HEK293T (cell line): ENCODE measurements around the gene MARK4.

Source experiments
- CTCF ChIA-PET: fragments of 350-600 bp; formaldehyde crosslinking; extraction: SDS; loops from one replicate; lab custom pipeline; 2021; ENCODE audit warnings: antibody characterized with exemption, inconsistent platforms; lab: Yijun Ruan, JAX
- POLR2A ChIA-PET: fragments of 350-600 bp; formaldehyde crosslinking; extraction: SDS; loops from one replicate; lab custom pipeline; 2020; ENCODE audit warnings: antibody characterized with exemption, inconsistent platforms; lab: Yijun Ruan, JAX
- DNase-seq: peaks from one replicate; pipeline ENCODE4 v3.0.0; 2012; ENCODE audit warnings: mixed read lengths; ENCODE audit errors: extremely low spot score
- ARNT ChIP-seq: fragments of 450-650 bp; IDR thresholded peaks from 2 replicates; pipeline ENCODE4 v1.6.1; 2017; ENCODE audit warnings: mild to moderate bottlenecking
- BHLHE40 ChIP-seq: fragments of 450-650 bp; IDR thresholded peaks from 2 replicates; pipeline ENCODE4 v1.6.1; 2016; ENCODE audit warnings: mild to moderate bottlenecking, moderate library complexity, borderline replicate concordance
- CTBP1 ChIP-seq: fragments of 450-650 bp; IDR thresholded peaks from 2 replicates; pipeline ENCODE4 v1.6.1; 2016; ENCODE audit warnings: borderline replicate concordance
- ELF4 ChIP-seq: fragments of 450-650 bp; IDR thresholded peaks from 2 replicates; pipeline ENCODE4 v1.6.1; 2017; ENCODE audit warnings: antibody characterized with exemption
- FOXA1 ChIP-seq: fragments of 450-650 bp; IDR thresholded peaks from 2 replicates; pipeline ENCODE4 v1.6.1; 2016; ENCODE audit warnings: mild to moderate bottlenecking
- FOXK2 ChIP-seq: fragments of 450-650 bp; IDR thresholded peaks from 2 replicates; pipeline ENCODE4 v1.6.1; 2016; ENCODE audit warnings: mild to moderate bottlenecking
- FOXM1 ChIP-seq: fragments of 450-650 bp; IDR thresholded peaks from 2 replicates; pipeline ENCODE4 v1.6.1; 2017; ENCODE audit warnings: mild to moderate bottlenecking, borderline replicate concordance
- HDGF ChIP-seq: fragments of 450-650 bp; IDR thresholded peaks from 2 replicates; pipeline ENCODE4 v1.6.1; 2017; ENCODE audit warnings: antibody characterized with exemption, borderline replicate concordance
- L3MBTL2 ChIP-seq: fragments of 450-650 bp; conservative IDR thresholded peaks from 2 replicates; pipeline ENCODE4 v1.6.1; 2016; ENCODE audit warnings: mild to moderate bottlenecking
- LEF1 ChIP-seq: fragments of 450-650 bp; IDR thresholded peaks from 2 replicates; pipeline ENCODE4 v1.6.1; 2017; ENCODE audit warnings: mild to moderate bottlenecking, borderline replicate concordance
- NFRKB ChIP-seq: fragments of 450-650 bp; IDR thresholded peaks from 2 replicates; pipeline ENCODE4 v1.6.1; 2016; ENCODE audit warnings: mild to moderate bottlenecking, moderate library complexity
- PKNOX1 ChIP-seq: fragments of 450-650 bp; IDR thresholded peaks from 2 replicates; pipeline ENCODE4 v1.6.1; 2016
- SP1 ChIP-seq: fragments of 450-650 bp; IDR thresholded peaks from 2 replicates; pipeline ENCODE4 v1.6.1; 2017
- SUZ12 ChIP-seq: fragments of 450-650 bp; IDR thresholded peaks from 2 replicates; pipeline ENCODE4 v1.6.1; 2016; ENCODE audit warnings: mild to moderate bottlenecking
- TARDBP ChIP-seq: fragments of 450-650 bp; IDR thresholded peaks from 2 replicates; pipeline ENCODE4 v1.6.1; 2016
- ZNF384 ChIP-seq: fragments of 450-650 bp; IDR thresholded peaks from 2 replicates; pipeline ENCODE4 v1.6.1; 2016

The MARK4 gene

GRCh38 chr19:45253396-45254027 lies 2.4 kb downstream of the MARK4 start:
- no peak for DNase-seq
- ChIA-PET POLR2A (no interaction called here), CTCF (no interaction called here)
- TF ChIP-seq HDGF (0 out of 2 replicates have a peak, but pooled peaks have one; percentile 47), SUZ12 (no peak)

GRCh38 chr19:45254044-45254531 lies 3.0 kb downstream of the MARK4 start:
- POLR2A ChIA-PET = no interaction called here
- CTCF ChIA-PET = no interaction called here
- DNase-seq = no peak
- no peak for TF ChIP-seq BHLHE40
- TF ChIP-seq PKNOX1 = no peak
- TF ChIP-seq CTBP1 = no peak
- TF ChIP-seq FOXA1 = no peak
- TF ChIP-seq NFRKB = no peak
- TF ChIP-seq FOXK2 = no peak
- TF ChIP-seq FOXM1 = no peak
- no peak for TF ChIP-seq SUZ12
- TF ChIP-seq HDGF = no peak
- TF ChIP-seq L3MBTL2 = no peak
- TF ChIP-seq LEF1 = no peak
- TF ChIP-seq ZNF384 = no peak
- TF ChIP-seq SP1 = no peak
- TF ChIP-seq ELF4 = no peak
- no peak for TF ChIP-seq ARNT
- TF ChIP-seq TARDBP = no peak

- TF ChIP-seq FOXM1 = no peak
- no peak for TF ChIP-seq BHLHE40
- no peak for TF ChIP-seq HDGF
- TF ChIP-seq PKNOX1 = no peak
- no peak for TF ChIP-seq ARNT
- TF ChIP-seq ELF4 = no peak
- TF ChIP-seq L3MBTL2 = no peak
- TF ChIP-seq ZNF384 = no peak
- no peak for TF ChIP-seq CTBP1
- TF ChIP-seq TARDBP = no peak
- no peak for TF ChIP-seq SP1
- no peak for TF ChIP-seq NFRKB
- TF ChIP-seq SUZ12 = no peak
- CTCF ChIA-PET = no interaction called here
- no peak for DNase-seq
- POLR2A ChIA-PET = no interaction called here
These were observed 4.6 kb downstream of the MARK4 start for GRCh38 chr19:45255611-45256157.

GRCh38 chr19:45256836-45257235 lies 5.8 kb downstream of the MARK4 start:
- no peak for DNase-seq
- POLR2A ChIA-PET = interaction anchor here (1.0 kb wide), 1 partner anchor 44 kb away, joined by 5 read pairs; no protein-coding TSS in a partner anchor
- TF ChIP-seq LEF1 (no peak), ELF4 (no peak), FOXM1 (no peak), CTBP1 (no peak)
- CTCF ChIA-PET = no interaction called here

GRCh38 chr19:45258862-45259261 lies 7.8 kb downstream of the MARK4 start:
- TF ChIP-seq LEF1 (no peak), ELF4 (no peak), CTBP1 (no peak), FOXK2 (no peak), L3MBTL2 (no peak), SUZ12 (no peak), BHLHE40 (no peak), PKNOX1 (no peak), HDGF (no peak)
- ChIA-PET POLR2A (no interaction called here), CTCF (no interaction called here)

GRCh38 chr19:45262570-45262969 lies 11.5 kb downstream of the MARK4 start:
- POLR2A ChIA-PET = no interaction called here
- CTCF ChIA-PET = no interaction called here
- DNase-seq = no peak
- TF ChIP-seq PKNOX1 (no peak), HDGF (no peak), L3MBTL2 (no peak), LEF1 (no peak), TARDBP (no peak), ARNT (no peak), ZNF384 (no peak)

More at GRCh38 chr19:45258862-45259261, 7.8 kb downstream of the MARK4 start:
- no peak for DNase-seq
